Measurements from ENCODE around the gene KRI1.
"Not testable (repeated sequence)": the region's sequence is repeated elsewhere in the genome, so short reads cannot be mapped to it uniquely, and the experiment has no call there.

Gene KRI1

DNA sequence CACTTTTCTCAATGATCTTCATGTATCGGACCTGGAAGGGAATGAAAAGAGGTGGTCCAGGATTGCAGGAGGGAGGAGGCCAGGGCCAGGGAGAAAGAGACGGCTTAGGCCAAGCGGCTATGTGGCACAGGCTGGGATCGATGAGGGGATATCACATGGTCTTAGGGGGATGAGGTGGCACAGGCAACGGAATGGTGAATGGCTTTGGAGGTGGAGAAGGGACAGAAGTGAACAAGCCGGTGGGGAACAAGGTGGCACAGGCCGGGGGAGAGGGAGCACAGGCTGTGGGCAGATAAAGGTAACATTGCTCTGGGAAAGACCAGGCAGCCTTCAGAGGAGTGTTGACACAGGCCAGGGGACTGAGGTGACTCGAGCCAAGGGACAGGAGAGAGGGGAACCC lies 8.7 kb upstream of the KRI1 start:
- DNase-seq: no peak

DNA sequence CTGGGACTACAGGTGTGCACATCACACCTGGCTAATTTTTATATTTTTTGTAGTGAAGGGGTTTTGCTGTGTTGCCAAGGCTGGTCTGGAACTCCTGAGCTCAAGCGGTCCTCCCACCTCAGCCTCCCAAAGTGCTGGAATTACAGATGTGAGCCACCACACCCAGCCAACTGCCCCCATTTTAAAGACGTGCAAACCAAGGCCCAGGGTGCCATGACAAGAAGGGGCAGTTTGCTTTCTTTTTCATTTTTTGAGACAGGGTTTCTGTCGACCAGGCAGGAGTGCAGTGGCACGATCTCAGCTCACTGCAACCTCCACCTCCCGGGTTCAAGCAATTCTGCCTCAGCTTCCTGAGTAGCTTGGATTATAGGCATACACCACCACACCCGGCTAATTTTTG lies 8.0 kb upstream of the KRI1 start:
- not testable (repeated sequence) for DNase-seq

DNA sequence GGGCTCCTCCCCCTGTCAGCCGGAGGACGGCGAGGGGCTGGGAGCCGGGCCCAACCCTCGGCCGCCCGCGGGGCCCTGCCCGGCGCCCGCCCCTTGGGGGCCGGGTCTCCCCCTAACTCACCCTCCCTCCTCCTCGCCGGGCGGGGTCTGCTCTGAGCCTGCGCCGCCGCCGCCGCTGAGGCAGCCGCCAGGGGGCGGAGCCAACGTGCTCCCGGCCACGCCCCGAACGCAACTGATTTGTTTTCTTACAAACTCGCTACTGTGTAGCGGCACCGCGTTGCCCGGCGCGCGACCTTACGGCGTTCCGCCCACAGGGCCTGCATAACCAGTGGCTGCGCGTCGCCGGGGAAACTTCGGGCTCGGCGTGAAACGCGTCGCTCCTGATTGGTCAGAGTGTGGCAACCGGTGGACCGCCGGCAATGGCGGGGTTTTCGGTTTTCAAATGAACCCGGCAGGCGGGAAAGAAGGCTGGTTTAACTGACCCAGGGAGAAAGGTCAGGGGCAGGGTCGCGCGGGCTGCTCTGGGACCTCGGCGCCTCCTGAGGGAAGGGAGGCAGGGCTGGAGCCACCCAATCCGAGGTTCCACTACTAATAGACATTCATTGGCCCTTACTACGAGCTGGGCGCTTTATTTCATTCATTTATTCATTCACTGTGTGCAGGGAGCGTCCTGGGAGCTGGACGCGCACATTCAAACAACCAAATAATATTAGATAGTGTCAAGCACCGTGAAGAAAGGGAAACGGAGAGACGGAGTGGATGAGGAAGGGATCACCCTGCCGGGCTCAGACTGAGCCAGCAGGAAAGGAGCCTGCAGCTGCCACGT lies 3.2 kb upstream of the KRI1 start, which contains the start of gene CDKN2D:
TSS of gene CDKN2D (minus strand) at position 154 of the 826 bp plus-strand sequence. CDS start 326 bp downstream, outside the sequence.
- peak; percentile 99 for DNase-seq

DNA sequence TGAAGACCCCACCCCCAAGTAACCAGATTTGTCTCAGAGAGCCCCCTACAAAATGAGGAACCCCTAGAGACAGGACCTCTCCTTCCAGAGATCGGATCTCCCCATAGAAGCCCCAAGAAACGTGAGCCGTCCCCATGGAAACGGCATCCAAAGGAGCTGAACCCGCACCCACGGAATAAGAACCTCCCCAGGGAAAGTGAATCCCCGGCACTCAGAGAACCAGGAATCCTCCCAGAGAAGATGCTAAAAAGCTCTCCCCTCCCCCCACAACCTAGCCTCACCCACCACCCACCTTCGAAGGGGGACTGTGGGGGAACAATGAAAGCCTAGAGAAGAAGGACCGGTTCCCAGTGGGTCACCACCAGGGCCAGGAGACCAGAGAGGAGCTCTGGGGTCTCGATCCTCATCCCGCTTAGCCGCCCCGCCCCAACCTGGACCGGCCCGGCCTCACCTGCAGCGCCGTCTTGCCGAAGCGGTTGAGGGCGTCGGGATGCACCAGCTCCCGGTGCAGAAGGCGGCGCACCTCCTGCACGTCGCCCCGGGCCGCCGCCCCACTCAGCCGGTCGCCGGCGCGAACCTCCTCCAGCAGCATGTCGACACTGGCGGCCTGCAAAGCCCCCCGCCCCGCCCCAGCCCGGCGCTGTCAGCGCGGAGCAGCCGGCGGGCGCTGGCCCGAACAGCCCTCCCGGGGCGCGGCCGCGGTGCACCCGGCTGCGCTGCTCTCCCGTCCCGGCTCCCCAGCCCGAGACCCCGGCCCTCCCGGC lies 2.4 kb upstream of the KRI1 start:
- peak; percentile 63 for DNase-seq

DNA sequence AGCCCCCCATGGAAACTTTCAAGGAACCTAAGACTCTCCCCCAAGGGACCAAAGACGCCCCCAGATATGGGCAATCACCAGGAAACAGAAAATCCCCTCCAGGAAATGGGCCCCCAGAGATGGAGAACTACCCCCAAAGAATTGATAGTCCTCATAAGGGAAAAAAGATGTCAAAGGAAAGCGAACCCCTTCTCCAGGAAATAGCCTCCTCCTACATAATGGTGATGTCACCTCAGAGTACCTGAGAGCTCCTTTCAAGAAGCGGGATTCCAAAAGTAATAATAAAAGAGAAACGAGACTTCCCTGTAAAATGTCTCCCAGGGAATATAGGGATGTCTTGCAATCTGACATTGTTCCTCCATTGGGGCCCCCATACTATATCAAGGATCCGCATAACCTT lies 1.8 kb upstream of the KRI1 start:
- no peak for DNase-seq

DNA sequence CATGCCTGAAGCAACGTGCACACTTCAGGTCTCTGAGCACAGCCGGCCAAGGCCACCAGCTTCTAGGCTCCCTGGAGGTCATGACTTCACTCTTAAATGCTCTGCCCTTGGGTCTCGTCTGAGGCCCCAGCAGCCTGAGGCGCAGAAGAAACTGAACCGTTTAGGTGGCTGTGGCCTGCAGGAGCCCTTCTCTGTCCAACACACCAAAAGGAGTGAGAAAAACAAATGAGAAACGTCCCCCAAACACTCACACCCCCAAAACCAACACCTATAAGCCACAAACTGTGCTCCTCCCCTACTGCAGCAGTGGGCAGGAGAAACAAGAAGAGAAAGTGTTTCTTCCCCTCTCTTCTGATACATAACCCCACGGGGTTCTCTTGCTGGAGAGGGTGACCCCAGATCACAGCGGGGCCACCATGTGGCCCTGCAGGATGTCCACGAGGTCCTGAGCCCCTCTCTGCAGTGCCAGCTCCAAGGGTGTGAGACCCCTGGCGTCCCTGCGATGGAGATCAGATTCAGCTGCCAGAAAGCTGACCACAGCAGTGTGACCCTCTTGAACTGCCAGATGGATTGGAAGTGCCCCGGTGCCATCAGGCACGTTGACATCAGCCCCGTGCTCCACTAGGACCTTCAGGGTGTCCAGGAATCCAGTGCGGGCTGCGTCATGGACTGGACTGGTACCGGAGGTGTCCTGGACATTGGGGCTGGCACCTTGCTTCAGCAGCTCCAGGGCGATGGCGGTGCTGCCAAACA lies 1.0 kb upstream of the KRI1 start:
- DNase-seq: no peak

DNA sequence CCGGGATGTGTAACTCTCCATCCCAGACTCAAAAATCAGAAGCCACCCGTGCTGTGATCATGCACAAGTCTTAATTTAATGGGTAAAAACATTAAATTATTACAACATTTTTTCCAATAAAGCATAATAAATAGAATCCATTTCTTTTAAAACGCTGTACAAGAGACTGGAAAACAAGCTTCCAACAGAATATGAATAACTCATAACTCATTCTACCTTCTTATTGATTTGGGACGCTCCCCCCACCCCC lies 523 bp upstream of the KRI1 start:
- no peak for DNase-seq

DNA sequence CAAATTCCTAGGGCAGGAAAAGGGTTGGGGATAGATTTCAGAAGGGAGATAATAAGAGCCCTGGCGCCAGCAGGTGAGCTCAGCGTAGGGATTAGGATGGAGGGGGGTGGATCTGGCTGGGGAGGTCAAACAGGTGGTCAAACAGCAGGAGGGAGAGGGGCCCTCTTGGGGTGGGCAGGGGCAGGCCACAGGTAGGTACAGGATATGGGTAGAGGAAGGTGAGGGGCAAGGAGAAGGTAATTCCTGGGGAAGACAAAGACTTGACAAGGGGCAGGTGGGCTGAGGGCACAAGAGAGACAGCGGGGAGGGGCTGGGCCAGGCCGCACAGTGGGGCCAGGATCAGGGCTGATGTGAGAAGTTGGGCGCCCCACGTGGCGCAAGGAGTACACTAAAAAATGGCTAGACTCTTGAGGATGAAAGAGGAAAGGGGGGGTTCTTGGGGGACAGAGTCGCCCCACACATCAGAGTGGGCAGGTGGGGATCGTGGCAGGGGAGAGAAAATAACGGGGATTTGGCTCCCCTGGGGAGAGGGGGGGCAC lies 713 bp downstream of the KRI1 start:
- DNase-seq: peak; percentile 52

DNA sequence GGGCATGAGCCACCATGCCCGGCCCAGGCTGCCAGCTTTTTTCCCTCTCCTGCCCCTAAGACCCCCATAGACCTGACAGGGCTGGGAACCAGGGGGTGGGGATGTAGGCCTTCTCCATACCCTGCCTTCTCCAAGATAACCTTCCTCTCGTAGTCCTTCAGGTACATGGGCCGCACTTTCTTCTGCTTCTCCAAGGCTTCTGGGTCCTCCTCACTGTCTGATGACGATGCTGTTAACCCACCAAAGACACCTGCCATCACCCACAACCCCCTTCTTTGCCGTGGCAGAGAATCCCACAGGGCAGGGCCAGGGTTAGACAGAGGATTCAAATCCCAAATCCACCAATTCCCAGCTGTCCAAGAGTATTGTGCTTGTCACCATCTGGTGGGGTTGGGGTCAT lies 3.2 kb downstream of the KRI1 start:
- no peak for DNase-seq

DNA sequence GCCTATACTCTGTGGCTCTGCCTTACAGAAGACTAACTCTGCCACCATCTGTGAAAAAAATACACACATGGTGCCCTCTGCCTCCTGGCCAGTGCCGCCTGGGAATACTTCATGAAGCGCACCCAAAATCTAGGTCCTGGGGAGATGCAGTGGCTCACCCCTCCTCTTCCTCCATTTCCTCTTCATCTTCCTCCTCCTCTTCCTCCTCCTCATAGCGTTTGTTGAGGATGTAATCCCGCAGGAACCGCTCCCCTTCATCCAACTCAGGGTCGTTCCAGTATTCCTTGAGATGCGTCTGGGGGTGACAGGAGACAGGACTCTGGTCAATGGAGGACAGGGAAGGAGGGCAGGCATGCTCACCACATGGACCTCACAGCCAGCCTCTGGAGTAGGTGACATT lies 5.7 kb downstream of the KRI1 start:
- no peak for DNase-seq

DNA sequence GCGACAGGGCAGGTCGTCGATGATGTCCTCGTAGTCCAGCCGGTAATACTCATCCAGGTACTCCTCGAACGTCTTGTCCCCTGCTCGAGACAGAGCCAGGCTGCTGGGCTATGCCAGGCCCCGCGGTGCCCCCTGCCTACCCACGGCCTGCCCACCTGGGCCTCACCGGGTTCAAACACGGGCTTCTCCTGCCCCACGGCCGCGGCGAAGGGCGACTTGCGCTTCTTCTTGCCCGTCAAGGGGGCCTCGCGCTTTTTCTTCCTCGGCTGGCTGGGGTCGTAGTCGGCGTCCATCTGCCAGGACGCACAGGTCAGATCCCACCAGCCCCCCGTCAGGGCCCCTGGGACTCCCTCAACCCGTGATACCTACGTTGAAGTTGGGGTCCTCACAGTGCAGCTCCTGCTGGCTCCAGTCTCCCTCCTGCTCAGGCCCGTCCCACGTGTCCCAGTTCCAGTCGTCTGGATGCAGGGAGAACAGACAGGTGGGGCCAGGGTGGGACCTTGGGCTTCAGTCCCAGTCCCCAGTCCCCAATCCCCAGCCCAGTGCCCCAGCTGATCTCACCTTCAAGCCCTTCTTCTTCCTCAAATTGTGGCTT lies 8.1 kb downstream of the KRI1 start:
- no peak for DNase-seq

DNA sequence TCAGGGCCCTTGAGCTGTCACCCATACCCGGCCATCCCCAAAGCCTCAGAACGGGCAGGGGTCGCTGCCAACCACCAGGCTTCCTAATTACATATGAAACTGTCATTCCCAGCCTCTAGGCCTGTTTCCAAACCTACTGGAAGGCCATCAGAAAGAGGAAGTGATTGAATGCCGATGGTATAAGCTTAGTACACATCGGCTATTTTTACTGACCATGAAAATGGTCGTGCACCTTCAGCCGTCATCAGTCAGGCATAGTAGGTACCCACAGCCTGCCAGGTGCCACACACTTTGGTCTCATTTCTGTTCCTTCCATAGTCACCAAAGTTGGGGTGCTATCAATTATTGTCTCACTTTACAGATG lies 10.2 kb downstream of the KRI1 start:
- DNase-seq: no peak

DNA sequence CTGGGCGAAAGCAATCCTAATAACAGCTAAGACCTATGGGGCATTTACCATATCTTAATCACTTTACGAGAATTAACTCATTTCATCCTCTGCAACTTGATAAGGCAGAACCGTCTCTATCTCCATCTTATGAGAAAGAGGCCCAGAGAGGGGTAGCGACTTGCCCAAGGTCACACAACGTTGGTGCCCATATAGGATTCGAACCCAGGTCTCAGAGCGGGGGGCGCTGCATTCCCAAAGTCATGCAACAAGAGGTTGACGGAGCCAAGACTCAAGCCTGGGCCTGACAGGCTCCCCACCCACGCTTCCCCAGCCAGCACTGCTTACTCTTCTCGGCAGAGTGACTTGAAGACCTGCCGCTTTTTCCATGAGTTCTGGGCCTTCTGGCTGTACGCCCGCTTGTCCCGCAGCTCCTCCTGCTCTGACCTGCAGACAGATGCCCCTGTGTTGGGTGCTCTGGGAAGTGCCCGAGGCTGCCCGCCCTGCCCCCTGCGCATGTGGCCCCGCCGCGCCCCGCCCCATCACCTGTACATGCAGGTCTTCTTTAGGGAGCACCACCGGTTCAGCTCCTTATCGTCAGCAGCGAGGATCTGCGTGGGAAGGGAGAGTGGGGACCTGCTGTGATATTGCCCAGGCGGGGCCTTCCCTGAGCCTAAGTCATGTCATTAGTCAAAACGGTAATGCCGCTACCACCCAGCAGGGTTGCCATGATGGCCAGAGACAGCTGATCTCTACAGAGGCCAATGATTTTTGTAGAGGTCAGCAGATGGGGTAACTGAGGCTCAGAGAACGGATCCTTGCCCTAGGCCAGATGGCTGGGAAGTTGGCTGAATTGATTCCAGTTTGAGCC lies 10.8 kb downstream of the KRI1 start:
- DNase-seq: no peak

DNA sequence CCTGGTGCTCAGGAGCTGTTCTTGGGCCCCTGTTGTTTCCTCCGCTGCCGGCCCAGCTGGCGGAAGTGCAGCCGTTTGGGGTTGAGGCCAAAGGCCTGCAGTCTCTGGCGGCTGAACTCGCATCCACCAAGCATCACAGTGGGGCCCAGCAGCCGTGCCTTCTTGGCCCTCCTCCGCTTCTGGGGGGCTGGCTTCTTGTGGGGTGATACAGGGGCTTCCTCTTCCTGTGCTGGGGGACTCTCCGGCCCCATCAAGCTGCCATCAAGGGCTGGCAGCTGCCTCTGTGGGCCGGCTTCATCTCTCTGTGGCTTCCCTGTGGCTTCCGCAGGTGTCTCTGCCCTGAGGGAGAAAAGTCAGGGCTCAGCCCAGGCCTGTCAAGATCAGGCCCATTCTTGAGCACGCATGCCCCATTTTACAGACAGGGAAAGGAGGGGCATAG lies 11.8 kb downstream of the KRI1 start:
- DNase-seq: no peak

DNA sequence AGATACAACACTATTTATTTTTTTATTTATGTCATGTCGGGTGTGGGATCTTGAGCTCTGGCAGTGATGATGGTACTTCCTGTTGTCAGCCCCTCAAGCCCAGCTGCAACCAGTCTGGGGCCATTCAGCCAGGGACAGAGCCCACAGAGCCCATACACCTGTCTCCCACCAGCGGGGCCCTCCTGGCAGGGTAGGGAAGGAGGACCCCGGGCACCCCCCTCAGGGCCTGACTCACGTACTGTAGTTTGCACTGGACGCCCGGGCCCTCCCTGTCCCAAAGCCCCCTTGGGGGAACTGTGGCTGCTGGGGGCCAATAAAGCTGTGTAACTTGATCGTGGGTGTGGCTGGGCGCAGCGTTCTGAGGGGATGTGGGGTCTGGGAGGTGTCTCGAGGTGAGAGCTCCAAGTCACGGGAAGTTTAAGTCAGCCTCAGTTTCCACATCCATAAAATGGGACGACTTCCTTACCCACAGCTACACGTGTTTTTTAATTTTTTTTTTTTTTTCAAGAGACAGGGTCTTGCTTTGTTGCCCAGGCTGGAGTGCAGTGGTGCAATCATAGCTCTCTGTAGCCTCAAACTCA lies 12.6 kb downstream of the KRI1 start:
- DNase-seq: no peak

DNA sequence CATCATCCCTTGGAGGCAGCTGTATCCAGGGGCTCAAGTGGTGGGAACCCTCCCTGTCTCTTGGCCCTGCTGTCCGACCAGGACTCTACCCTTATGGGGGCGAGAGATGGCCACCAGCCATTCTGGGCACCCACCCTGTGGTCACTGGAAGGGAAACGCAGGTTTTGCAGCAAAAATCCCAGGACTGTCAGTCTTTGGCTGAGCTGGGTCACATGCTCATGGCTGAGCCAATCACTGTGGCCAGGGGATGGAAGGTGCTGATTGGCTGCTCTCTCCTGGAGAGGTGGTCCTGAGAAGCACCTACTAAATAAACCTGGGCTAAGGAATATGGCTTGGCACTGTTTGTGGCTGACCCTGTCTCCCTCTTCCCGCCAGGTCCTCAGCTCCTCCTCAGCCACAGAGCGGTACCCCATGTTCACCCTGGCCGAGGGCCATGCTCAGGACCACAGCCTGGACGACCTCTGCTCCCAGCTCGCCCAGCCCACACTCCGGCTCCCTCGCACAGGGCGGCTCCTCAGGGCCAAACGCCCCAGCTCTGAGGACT lies 13.2 kb downstream of the KRI1 start:
- no peak for DNase-seq

DNA sequence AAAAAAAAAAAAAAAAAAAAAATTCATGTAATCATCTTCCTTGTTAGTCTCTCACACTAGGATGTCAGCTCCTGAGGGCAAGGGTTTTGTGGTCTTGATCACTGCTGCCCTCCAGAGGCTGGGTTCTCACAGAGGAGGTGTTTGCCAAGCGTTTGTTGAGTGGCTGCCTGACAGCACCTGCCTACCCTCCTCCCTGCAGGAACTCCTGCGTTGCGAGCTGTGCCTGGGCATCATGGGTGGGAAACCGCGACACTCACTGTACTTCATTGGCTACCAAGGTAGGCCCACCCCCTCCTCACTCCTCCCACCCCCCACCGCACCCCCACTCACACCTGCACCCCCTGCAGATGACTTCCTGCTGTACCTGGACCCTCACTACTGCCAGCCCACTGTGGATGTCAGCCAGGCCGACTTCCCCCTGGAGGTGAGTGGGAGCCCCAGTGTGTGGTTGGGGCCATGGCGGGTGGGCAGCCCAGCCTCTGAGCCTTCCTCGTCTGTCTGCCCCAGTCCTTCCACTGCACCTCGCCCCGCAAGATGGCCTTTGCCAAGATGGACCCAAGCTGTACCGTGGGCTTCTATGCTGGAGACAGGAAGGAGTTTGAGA lies 14.0 kb downstream of the KRI1 start:
- no peak for DNase-seq

DNA sequence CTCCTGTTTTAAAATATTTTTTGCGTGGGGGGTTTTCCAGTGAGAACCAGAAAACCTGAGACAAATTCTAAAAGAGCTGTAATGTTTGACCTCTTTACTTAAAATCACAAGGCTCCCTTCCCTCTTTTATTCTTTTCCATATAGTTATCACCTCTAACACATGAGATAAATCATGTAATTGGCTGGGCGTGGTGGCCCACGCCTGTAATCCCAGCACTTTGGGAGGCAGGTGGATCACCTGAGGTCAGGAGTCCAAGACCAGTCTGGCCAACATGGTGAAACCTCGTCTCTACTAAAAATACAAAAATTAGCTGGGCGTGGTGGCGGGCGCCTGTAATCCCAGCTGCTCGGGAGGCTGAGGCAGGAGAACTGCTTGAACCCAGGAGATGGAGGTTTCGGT lies 14.8 kb downstream of the KRI1 start:
- not testable (repeated sequence) for DNase-seq

DNA sequence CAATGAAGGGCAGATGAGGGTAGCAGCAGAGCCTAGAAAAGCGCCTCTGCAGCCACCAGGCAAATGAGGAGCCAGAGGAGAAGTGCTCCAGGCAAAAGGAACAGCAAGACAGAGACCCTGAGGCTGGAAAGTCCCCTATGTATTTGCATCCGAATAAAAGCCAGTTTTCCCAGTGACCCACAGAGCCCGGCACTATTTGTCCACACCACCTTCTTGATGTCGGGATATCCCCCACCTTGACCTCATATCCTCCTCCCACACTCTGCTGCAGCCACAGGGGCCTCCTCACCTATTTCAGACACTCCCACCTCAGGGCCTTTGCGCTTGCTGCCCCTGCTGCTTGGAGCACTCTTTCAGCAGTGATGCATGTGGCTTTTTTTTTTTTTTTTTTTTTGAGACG lies 15.5 kb downstream of the KRI1 start:
- DNase-seq: no peak

DNA sequence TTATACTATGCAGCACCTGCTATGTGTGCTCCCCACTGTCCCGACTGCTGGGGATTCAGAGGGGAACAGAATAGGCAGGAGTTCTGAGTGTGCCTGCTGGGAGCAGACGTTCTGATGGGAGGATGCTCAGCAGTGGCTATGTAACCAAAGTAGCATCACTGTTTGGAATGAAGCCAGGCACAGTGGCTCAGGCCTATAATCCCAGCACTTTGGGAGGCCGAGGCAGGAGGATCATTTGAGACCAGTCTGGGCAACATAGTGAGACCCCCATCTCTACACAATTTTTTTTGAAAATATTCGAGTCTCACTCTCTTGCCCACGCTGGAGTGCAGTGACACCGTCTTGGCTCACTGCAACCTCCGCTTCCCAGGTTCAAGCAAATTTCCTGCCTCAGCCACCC lies 16.1 kb downstream of the KRI1 start:
- DNase-seq: no peak

DNA sequence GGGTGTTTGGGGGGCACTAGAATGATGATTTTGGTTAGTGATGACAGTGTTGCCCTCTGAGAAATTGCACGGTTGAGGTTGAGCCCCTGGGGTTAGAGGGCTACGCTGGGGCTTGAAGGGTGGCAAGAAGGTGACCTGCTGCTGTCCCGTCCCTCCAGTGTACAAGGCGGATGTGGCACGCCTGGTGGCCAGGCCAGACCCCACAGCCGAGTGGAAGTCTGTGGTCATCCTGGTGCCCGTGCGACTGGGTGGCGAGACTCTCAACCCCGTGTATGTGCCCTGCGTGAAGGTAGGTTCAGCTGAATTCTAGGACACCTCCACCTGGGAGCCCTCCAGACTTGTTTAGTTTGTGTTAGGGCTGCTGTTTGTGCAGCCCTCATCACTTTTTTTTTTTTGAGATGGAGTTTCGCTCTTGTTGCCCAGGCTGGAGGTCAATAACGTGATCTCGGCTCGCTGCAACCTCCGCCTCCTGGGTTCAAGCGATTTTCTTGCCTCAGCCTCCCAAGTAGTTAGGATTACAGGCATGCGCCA lies 17.0 kb downstream of the KRI1 start:
- DNase-seq: no peak

Data from retina (tissue), 1 donor.